ENCODE data around the gene GPM6B.

Gene GPM6B

DNA sequence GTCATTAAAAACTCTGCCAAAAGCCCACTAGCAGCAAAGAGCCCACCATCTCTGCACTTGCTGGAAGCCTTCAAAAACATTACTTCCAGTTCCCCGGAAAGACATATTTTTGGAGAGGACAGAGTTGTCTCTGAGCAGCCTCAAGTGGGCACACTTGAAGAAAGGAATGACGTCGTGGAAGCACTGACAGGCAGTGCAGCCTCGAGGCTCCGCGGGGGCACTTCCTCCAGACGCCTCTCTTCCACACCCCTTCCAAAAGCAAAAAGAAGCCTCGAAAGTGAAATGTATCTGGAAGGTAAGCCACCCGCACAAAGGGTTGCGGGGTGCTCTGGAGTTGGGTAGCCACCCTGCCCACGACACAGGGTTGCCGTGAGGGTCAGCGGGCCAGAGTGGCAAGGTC lies 56.5 kb downstream of the GPM6B start:
- TF ChIP-seq, protein P1, sequence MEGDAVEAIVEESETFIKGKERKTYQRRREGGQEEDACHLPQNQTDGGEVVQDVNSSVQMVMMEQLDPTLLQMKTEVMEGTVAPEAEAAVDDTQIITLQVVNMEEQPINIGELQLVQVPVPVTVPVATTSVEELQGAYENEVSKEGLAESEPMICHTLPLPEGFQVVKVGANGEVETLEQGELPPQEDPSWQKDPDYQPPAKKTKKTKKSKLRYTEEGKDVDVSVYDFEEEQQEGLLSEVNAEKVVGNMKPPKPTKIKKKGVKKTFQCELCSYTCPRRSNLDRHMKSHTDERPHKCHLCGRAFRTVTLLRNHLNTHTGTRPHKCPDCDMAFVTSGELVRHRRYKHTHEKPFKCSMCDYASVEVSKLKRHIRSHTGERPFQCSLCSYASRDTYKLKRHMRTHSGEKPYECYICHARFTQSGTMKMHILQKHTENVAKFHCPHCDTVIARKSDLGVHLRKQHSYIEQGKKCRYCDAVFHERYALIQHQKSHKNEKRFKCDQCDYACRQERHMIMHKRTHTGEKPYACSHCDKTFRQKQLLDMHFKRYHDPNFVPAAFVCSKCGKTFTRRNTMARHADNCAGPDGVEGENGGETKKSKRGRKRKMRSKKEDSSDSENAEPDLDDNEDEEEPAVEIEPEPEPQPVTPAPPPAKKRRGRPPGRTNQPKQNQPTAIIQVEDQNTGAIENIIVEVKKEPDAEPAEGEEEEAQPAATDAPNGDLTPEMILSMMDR (IDR thresholded peaks at IDR 0.05): no peak
- no peaks in the 10 kb centered on the region for H3K9me3 ChIP-seq (ENCODE audit: control insufficient read depth, low read length)
- no peaks in the 10 kb centered on the region for H3K27me3 ChIP-seq (ENCODE audit: control insufficient read depth, insufficient read depth, low read length)
- H3K36me3 ChIP-seq (ENCODE audit: control insufficient read depth, insufficient read depth, low read length): no peaks in the 10 kb centered on the region
- no peak overlapping the region for H2AFZ ChIP-seq
- H3K4me3 ChIP-seq (ENCODE audit: low read depth, low read length): no peak overlapping the region
- no peak overlapping the region for H3K27ac ChIP-seq
- no peaks in the 10 kb centered on the region for H3K4me1 ChIP-seq
- H3K4me2 ChIP-seq (ENCODE audit: low read length): no peak overlapping the region
- H3K79me2 ChIP-seq: no peaks in the 10 kb centered on the region
- H3K9ac ChIP-seq: no peak overlapping the region

DNA sequence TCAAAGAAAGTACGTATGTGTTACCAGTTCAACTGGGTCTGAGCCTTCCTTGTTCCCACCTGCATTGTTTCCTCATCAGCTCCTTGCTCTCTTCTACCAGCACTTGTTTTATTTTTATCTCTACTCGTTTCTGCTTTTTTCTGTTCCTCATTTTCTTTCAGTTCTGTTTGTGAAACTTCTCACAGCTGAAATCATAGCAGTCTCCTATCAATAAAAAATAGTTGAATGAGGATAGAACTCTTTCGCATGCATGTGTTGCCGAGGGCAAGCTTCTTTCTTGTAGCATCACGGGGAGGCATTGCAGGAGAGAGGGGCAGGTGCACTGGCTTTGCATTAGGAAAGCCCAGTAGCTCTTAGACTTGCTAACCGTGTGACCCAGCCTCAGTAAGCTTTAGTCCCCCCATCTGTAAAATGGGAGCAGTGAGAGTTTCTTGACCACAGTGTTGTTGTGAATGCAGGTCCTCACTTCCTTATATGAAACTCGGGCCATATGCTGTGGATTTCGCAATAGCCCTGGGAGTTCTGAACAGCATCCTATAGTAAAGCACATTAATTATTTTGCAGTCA lies 57.7 kb downstream of the GPM6B start:
- Histone ChIP-seq H3K4me2 (ENCODE audit: low read length) (no peak overlapping the region), H3K9me3 (ENCODE audit: control insufficient read depth, low read length) (no peaks in the 10 kb centered on the region), H2AFZ (no peak overlapping the region), H3K27me3 (ENCODE audit: control insufficient read depth, insufficient read depth, low read length) (no peaks in the 10 kb centered on the region), H3K36me3 (ENCODE audit: control insufficient read depth, insufficient read depth, low read length) (no peaks in the 10 kb centered on the region), H3K4me3 (ENCODE audit: low read depth, low read length) (no peak overlapping the region), H3K9ac (no peak overlapping the region), H3K79me2 (no peaks in the 10 kb centered on the region), H3K4me1 (no peaks in the 10 kb centered on the region), H3K27ac (no peak overlapping the region)
- TF ChIP-seq, protein P1 (IDR thresholded peaks at IDR 0.05): no peak

DNA sequence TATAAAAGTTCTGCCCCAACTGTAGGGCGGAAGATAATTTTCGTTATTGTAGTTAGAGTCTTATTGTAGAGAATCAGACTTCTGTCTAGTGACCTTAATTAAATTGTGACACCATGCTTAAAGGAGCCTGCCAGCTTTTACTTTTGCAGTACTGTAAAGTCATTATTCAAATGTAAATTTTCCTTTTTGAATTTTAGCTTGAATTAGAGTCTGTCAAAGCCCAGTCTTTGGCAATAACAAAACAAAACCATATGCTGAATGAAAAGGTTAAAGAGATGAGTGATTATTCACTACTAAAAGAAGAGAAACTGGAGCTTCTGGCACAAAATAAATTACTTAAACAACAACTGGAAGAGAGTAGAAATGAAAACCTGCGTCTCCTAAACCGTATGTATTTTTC lies 60.5 kb downstream of the GPM6B start:
- Histone ChIP-seq H3K4me2 (ENCODE audit: low read length) (no peak overlapping the region), H3K36me3 (ENCODE audit: control insufficient read depth, insufficient read depth, low read length) (no peaks in the 10 kb centered on the region), H3K27me3 (ENCODE audit: control insufficient read depth, insufficient read depth, low read length) (no peaks in the 10 kb centered on the region), H2AFZ (no peak overlapping the region), H3K9me3 (ENCODE audit: control insufficient read depth, low read length) (no peaks in the 10 kb centered on the region), H3K9ac (no peak overlapping the region), H3K79me2 (no peaks in the 10 kb centered on the region), H3K4me3 (ENCODE audit: low read depth, low read length) (no peak overlapping the region), H3K27ac (no peak overlapping the region), H3K4me1 (no peaks in the 10 kb centered on the region)
- TF ChIP-seq, protein P1 (IDR thresholded peaks at IDR 0.05): no peak

DNA sequence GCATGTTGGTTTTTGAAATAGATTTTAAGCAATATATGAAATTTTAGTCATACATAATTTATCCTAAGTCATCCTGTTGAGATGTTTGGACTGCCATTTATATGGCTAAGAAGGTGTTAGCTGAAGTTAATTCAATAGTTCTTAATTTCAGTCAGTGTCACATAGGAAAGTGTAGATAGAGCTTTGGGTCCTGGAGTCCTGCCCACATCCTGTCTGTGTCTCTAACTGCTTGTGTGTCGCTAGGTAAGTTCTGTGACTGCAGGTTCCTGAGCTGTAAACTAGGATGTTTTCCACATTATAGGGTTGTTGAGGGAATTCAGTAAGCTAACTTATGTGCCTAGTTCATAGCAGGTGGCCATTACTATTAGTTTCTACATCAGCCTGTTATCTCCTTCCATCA lies 61.6 kb downstream of the GPM6B start:
- no peaks in the 10 kb centered on the region for H3K27me3 ChIP-seq (ENCODE audit: control insufficient read depth, insufficient read depth, low read length)
- H3K4me3 ChIP-seq (ENCODE audit: low read depth, low read length): no peak overlapping the region
- no peaks in the 10 kb centered on the region for H3K4me1 ChIP-seq
- no peak overlapping the region for H3K4me2 ChIP-seq (ENCODE audit: low read length)
- no peak overlapping the region for H3K9ac ChIP-seq
- no peak overlapping the region for H2AFZ ChIP-seq
- no peak overlapping the region for H3K27ac ChIP-seq
- H3K9me3 ChIP-seq (ENCODE audit: control insufficient read depth, low read length): no peaks in the 10 kb centered on the region
- no peaks in the 10 kb centered on the region for H3K36me3 ChIP-seq (ENCODE audit: control insufficient read depth, insufficient read depth, low read length)
- no peaks in the 10 kb centered on the region for H3K79me2 ChIP-seq
- TF ChIP-seq, protein P1 (IDR thresholded peaks at IDR 0.05): no peak

DNA sequence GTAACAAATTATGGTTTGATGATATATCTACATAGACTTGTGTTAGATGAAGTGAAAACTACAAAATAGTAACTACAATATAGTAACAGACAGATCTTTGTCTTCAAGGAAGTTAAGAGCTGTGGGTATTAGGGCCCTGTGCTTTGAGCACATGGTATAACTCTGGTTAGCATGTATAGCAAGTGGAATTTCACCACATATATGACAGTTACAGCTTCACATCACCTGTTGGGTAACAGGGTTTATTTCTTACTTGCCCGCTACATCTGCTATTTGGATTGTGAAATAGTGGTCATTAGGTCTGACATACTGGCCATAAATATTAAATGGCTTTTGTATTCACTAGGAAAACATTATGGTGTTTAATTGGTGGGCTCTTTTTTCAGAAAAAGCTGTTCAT lies 62.1 kb downstream of the GPM6B start:
- Histone ChIP-seq H3K27ac (no peak overlapping the region), H3K4me1 (no peaks in the 10 kb centered on the region), H3K27me3 (ENCODE audit: control insufficient read depth, insufficient read depth, low read length) (no peaks in the 10 kb centered on the region), H3K4me2 (ENCODE audit: low read length) (no peak overlapping the region), H3K9me3 (ENCODE audit: control insufficient read depth, low read length) (no peaks in the 10 kb centered on the region), H3K9ac (no peak overlapping the region), H3K79me2 (no peaks in the 10 kb centered on the region), H3K4me3 (ENCODE audit: low read depth, low read length) (no peak overlapping the region), H2AFZ (no peak overlapping the region), H3K36me3 (ENCODE audit: control insufficient read depth, insufficient read depth, low read length) (no peaks in the 10 kb centered on the region)
- TF ChIP-seq, protein P1 (IDR thresholded peaks at IDR 0.05): no peak
